Measurements from ENCODE around the gene ZKSCAN1. TPM values are rescaled to one million over a fixed set of nuclear protein-coding genes. Genes with fewer than 3 reads are reported as not detected.

The ZKSCAN1 gene
- total RNA-seq, 1 experiment from 2014 or later, result 29.8 TPM

DNA sequence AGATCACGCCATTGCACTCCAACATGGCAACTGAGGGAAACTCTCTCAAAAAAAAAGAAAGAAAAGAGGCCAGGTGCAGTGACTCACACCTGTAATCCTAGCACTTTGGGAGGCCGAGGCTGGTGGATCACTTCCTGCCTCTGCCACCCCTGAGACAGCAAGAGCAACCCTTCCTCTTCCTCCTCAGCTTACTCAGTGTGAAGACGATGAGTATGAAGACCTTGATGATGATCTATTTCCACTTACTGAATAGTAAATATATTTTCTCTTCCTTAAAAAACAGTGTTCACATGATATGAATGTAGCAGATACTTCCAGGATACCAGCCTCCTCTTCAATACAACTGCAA is 2.1 kb upstream of the ZKSCAN1 start:
- H2AFZ ChIP-seq (ENCODE audit: low read length), result no peak overlapping the region
- H3K9ac ChIP-seq (ENCODE audit: extremely low read depth, insufficient read length, low read length), result no peak overlapping the region
- H2BK12ac ChIP-seq (ENCODE audit: insufficient read length, low read depth, low read length), result no peak overlapping the region
- H4K91ac ChIP-seq (ENCODE audit: insufficient read length, low read depth, low read length), result no peak overlapping the region
- H3K14ac ChIP-seq (ENCODE audit: insufficient read depth, low read length), result no peak overlapping the region
- H2AK5ac ChIP-seq (ENCODE audit: insufficient read length, low read length), result no peak overlapping the region
- H3K4me1 ChIP-seq (ENCODE audit: insufficient read depth, low read length), result no peaks in the 10 kb centered on the region
- WGBS (ENCODE audit: extremely low coverage, insufficient read length, low lambda C conversion rate), result no CpG with 5 or more reads among the region's 3 CpGs
- H3K27me3 ChIP-seq (ENCODE audit: insufficient read depth, low read length), result no peaks in the 10 kb centered on the region
- no peak overlapping the region for H2BK15ac ChIP-seq (ENCODE audit: low read depth, low read length)
- no peak overlapping the region for H2BK20ac ChIP-seq (ENCODE audit: low read depth, low read length, poor library complexity, severe bottlenecking)
- H4K20me1 ChIP-seq (ENCODE audit: control insufficient read depth, insufficient read depth, insufficient read length), result no peaks in the 10 kb centered on the region
- H2BK5ac ChIP-seq (ENCODE audit: insufficient read length, low read length), result no peak overlapping the region
- H4K8ac ChIP-seq (replicated peaks; ENCODE audit: insufficient read length, low read depth, low read length), result no peak overlapping the region
- no peak overlapping the region for H4K5ac ChIP-seq (ENCODE audit: insufficient read length, low read depth, low read length)
- H3K18ac ChIP-seq (ENCODE audit: insufficient read length, low read depth, low read length), result no peak overlapping the region
- Mint-ChIP-seq H3K27ac (no peak overlapping the region), H3K36me3 (ENCODE audit: insufficient read depth in 1 of 3, low read depth in 3 of 3) (peaks cover 0 to 12% (median 3%) of the 10 kb centered on the region in 3 experiments; a peak in 4 of 7 replicates), H3K4me3 (no peak overlapping the region), H3K27me3 (ENCODE audit: low read depth) (peaks cover 8% of the 10 kb centered on the region), H3K4me1 (peaks cover 11 to 18% of the 10 kb centered on the region in 2 experiments), H3K9me3 (no peaks in the 10 kb centered on the region)
- peaks cover 7% of the 10 kb centered on the region for H3K79me1 ChIP-seq (ENCODE audit: insufficient read depth, low read depth, low read length, poor library complexity, severe bottlenecking)
- no peak overlapping the region for H2BK120ac ChIP-seq (ENCODE audit: low read depth, low read length, poor library complexity, severe bottlenecking)
- no peak overlapping the region for H3K4ac ChIP-seq (ENCODE audit: low read depth, low read length)
- H3K23me2 ChIP-seq (ENCODE audit: insufficient read length, low read depth, low read length, poor library complexity, severe bottlenecking), result peaks cover 5% of the 10 kb centered on the region
- no peak overlapping the region for H3T11ph ChIP-seq (ENCODE audit: low read length)
- H3K56ac ChIP-seq (ENCODE audit: insufficient read length, low read depth, low read length), result no peak overlapping the region
- no peak overlapping the region for H3K4me2 ChIP-seq (ENCODE audit: insufficient read depth, insufficient read length, low read length)
- TF ChIP-seq, protein P1, sequence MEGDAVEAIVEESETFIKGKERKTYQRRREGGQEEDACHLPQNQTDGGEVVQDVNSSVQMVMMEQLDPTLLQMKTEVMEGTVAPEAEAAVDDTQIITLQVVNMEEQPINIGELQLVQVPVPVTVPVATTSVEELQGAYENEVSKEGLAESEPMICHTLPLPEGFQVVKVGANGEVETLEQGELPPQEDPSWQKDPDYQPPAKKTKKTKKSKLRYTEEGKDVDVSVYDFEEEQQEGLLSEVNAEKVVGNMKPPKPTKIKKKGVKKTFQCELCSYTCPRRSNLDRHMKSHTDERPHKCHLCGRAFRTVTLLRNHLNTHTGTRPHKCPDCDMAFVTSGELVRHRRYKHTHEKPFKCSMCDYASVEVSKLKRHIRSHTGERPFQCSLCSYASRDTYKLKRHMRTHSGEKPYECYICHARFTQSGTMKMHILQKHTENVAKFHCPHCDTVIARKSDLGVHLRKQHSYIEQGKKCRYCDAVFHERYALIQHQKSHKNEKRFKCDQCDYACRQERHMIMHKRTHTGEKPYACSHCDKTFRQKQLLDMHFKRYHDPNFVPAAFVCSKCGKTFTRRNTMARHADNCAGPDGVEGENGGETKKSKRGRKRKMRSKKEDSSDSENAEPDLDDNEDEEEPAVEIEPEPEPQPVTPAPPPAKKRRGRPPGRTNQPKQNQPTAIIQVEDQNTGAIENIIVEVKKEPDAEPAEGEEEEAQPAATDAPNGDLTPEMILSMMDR (conservative IDR thresholded peaks at IDR 0.05), result no peak
- H3K27ac ChIP-seq (ENCODE audit: insufficient read length, low read depth, low read length), result no peak overlapping the region
- DNase-seq, result no peak
- no peaks in the 10 kb centered on the region for H3K9me3 ChIP-seq (ENCODE audit: control insufficient read depth, low read depth, low read length)
- no peak overlapping the region for H3K23ac ChIP-seq (ENCODE audit: insufficient read length, low read depth, low read length)
- peaks cover 17% of the 10 kb centered on the region for H3K79me2 ChIP-seq (ENCODE audit: insufficient read depth, low read length)

Data from H9 (cell line).